Natural killer cell (primary cell): Measurements from ENCODE around the gene DEFB125. TPM values are rescaled to one million over a fixed set of nuclear protein-coding genes. Genes with fewer than 3 reads are reported as not detected.

Experiments used
- ATAC-seq, 3 donors: fragments of 150-1000 bp in 2 of 3; fragments of 200-7000 bp in 1 of 3; cut with Tn5 transposase; 1 replicate in 1 of 3; 2 replicates in 2 of 3; pipeline ENCODE4 v1.10.0; 2021; ENCODE audit warnings: mild to moderate bottlenecking in 2 of 3, moderate library complexity in 2 of 3
- DNase-seq, 2 donors: peaks; one replicate each; pipeline versions ENCODE4 v3.0.0 to v3.0.0-alpha.2; 2013 to 2021; ENCODE audit warnings: mixed read lengths in 1 of 2
- H3K27ac ChIP-seq: one replicate; pipeline ENCODE4 v1.5.1; 2013; ENCODE audit warnings: mild to moderate bottlenecking, low read length
- H3K27me3 ChIP-seq: one replicate; pipeline ENCODE4 v1.6.1; 2013; ENCODE audit warnings: low read length; ENCODE audit not compliant: control insufficient read depth, insufficient read depth
- H3K36me3 ChIP-seq: one replicate; pipeline ENCODE4 v1.6.1; 2013; ENCODE audit warnings: low read length; ENCODE audit not compliant: control insufficient read depth, insufficient read depth
- H3K4me1 ChIP-seq: one replicate; pipeline ENCODE4 v1.6.1; 2013; ENCODE audit warnings: low read length; ENCODE audit not compliant: control insufficient read depth, insufficient read depth
- H3K4me3 ChIP-seq: one replicate; pipeline ENCODE4 v1.5.1; 2013; ENCODE audit warnings: low read length
- H3K9me3 ChIP-seq: one replicate; pipeline ENCODE4 v1.6.1; 2013; ENCODE audit warnings: low read length; ENCODE audit not compliant: control insufficient read depth, insufficient read depth
- H3K27ac Mint-ChIP-seq, 2 donors: one replicate each; pipeline ENCODE4 v1.8.0; 2022; ENCODE audit warnings: mild to moderate bottlenecking in 2 of 2, mixed read lengths in 2 of 2, moderate library complexity in 1 of 2
- H3K27me3 Mint-ChIP-seq, 2 donors: one replicate each; pipeline ENCODE4 v1.8.0; 2022; ENCODE audit warnings: low read depth in 2 of 2, mixed read lengths in 2 of 2
- H3K36me3 Mint-ChIP-seq: one replicate; pipeline ENCODE4 v1.8.0; 2022; ENCODE audit warnings: mixed read lengths
- H3K4me1 Mint-ChIP-seq, 2 donors: one replicate each; pipeline ENCODE4 v1.8.0; 2022; ENCODE audit warnings: mixed read lengths in 2 of 2
- H3K4me3 Mint-ChIP-seq: one replicate; pipeline ENCODE4 v1.8.0; 2022; ENCODE audit warnings: mild to moderate bottlenecking, moderate library complexity, mixed read lengths
- H3K9me3 Mint-ChIP-seq, 2 donors: one replicate each; pipeline ENCODE4 v1.8.0; 2022; ENCODE audit warnings: mixed read lengths in 2 of 2
- WGBS: methylation state at CpG from one replicate; pipeline ENCODE4 v1.1.7; 2013; ENCODE audit warnings: missing lambda C conversion rate; ENCODE audit not compliant: insufficient coverage; 5-methylcytosine and 5-hydroxymethylcytosine counted together
- intact Hi-C: fragments of 100-400 bp; cut with micrococcal nuclease; formaldehyde crosslinking; loops from one replicate; pipeline ENCODE4 v1.14.2; 2022
- total RNA-seq, 4 donors: library from RNA; stranded (reverse); fragments of 120-200 nt in 1 of 4; gene quantifications; one replicate each; pipeline versions ENCODE4 v1.2.3 to v1.2.4, GENCODE V29; 2013 to 2022
- TF ChIP-seq, protein P1 (sequence below): fragments of 200-600 bp; IDR thresholded peaks from one replicate; pipeline ENCODE4 v1.8.0; 2022; ENCODE audit warnings: antibody characterized with exemption

Gene DEFB125, protein sequence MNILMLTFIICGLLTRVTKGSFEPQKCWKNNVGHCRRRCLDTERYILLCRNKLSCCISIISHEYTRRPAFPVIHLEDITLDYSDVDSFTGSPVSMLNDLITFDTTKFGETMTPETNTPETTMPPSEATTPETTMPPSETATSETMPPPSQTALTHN
- not detected for total RNA-seq
- not detected for total RNA-seq (2013)

DNA sequence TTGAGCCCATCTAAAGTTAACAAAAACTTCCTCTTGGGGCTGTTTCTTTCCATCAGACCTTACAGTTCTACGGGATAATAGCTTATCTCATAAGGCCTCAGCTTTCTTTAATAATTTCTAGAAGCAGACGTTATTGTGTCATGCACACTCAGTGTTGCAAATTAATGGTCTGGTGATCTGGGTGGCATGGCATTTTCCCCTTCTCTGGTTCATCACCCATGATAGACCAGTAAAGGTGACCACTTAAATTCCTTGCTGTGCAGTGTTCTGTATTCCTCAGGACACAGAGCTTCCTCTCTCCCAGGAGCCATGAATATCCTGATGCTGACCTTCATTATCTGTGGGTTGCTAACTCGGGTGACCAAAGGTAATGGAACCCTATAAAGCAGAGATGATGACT lies at the start of gene DEFB125:
DEFB125 (plus strand) TSS at position 272 of the 400 bp plus-strand sequence; CDS start at position 310, 38 bp downstream.
- no peaks in the 10 kb centered on the region for H3K4me1 Mint-ChIP-seq
- H3K4me3 Mint-ChIP-seq: no peak within 1 kb of the TSS
- peaks cover 0 to 4% of the 10 kb centered on the region in 2 donors for H3K9me3 Mint-ChIP-seq
- H3K27me3 ChIP-seq: peaks cover 11% of the 10 kb centered on the region
- H3K27me3 Mint-ChIP-seq: peaks cover 38 to 65% of the 10 kb centered on the region in 2 donors
- DNase-seq: no peak
- H3K4me1 ChIP-seq: no peaks in the 10 kb centered on the region
- no peak within 1 kb of the TSS for H3K27ac ChIP-seq
- no peaks in the 10 kb centered on the region for H3K36me3 Mint-ChIP-seq
- H3K4me3 ChIP-seq: no peak within 1 kb of the TSS
- H3K27ac Mint-ChIP-seq: no peak within 1 kb of the TSS
- intact Hi-C loops: no loop called here
- no peak for ATAC-seq
- H3K9me3 ChIP-seq: no peaks in the 10 kb centered on the region
- no peaks in the 10 kb centered on the region for H3K36me3 ChIP-seq
- TF ChIP-seq, protein P1, sequence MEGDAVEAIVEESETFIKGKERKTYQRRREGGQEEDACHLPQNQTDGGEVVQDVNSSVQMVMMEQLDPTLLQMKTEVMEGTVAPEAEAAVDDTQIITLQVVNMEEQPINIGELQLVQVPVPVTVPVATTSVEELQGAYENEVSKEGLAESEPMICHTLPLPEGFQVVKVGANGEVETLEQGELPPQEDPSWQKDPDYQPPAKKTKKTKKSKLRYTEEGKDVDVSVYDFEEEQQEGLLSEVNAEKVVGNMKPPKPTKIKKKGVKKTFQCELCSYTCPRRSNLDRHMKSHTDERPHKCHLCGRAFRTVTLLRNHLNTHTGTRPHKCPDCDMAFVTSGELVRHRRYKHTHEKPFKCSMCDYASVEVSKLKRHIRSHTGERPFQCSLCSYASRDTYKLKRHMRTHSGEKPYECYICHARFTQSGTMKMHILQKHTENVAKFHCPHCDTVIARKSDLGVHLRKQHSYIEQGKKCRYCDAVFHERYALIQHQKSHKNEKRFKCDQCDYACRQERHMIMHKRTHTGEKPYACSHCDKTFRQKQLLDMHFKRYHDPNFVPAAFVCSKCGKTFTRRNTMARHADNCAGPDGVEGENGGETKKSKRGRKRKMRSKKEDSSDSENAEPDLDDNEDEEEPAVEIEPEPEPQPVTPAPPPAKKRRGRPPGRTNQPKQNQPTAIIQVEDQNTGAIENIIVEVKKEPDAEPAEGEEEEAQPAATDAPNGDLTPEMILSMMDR: no peak
- 67% methylated on average over 3 of the region's 3 CpGs for WGBS

DNA sequence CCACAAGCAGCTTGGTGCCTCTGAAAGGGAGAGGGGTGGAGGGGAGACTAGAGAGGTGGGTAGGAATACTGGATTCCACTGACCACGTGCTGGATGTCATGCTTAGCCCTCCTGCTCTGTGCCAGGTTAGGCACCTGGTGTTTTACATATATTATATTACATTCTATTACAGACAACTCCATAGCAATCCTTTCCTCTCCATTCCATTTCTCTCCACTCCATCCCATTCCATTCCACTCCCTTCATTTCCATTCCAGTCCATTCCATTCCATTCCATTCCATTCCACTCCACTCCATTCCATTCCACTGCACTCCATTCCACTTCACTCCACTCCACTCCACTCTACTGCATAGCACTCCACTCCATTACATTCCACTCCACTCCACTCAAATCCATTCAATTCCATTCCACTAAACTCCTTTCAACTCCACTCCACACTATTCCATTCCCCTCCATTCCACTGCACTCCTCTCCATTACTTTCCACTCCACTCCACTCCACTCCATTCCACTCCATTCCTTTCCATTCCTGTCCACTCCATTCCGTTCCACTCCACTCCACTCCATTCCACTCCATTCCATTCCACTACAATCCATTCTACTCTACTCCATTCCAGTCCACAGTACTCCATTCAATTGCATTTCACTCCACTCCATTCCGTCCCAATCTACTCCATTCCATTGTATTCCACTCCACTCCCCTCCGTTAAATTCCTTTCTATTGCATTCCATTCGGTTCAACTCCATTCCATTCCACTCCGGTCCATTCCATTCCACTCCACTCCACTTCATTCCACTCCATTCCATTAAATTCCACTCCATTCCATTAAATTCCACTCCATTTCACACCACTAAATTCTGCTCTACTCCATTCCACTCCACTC lies 27.2 kb upstream of the DEFB125 start:
- Histone ChIP-seq H3K4me3 (no peak overlapping the region), H3K9me3 (peaks cover 30% of the 10 kb centered on the region), H3K27me3 (no peaks in the 10 kb centered on the region), H3K27ac (no peak overlapping the region), H3K4me1 (no peaks in the 10 kb centered on the region), H3K36me3 (no peaks in the 10 kb centered on the region)
- no peak for DNase-seq
- ATAC-seq: no peak
- TF ChIP-seq, protein P1: no peak
- H3K4me3 Mint-ChIP-seq: no peak overlapping the region
- no peak overlapping the region for H3K27ac Mint-ChIP-seq
- no peaks in the 10 kb centered on the region for H3K27me3 Mint-ChIP-seq
- H3K4me1 Mint-ChIP-seq: no peaks in the 10 kb centered on the region
- intact Hi-C loops: no loop called here
- no peaks in the 10 kb centered on the region for H3K36me3 Mint-ChIP-seq
- no peaks in the 10 kb centered on the region for H3K9me3 Mint-ChIP-seq
- WGBS: 77% methylated on average over 5 of the region's 6 CpGs

DNA sequence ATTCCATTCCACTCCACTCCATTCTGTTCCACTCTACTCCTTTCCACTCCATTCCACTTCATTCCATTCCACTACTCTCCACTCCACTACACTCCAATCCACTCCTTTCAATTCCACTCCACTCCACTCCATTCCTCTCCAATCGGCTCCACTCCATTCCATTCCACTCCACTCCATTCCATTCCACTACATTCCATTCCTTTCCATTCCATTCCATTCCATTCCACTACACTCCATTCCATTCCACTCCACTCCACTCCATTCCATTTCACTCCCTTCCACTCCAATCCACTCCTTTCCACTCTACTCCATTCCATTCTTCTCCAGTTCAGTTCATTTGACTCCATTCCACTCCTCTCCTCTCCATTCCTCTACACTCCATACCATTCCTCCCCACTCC lies 26.2 kb upstream of the DEFB125 start:
- 96% methylated on average over 1 of the region's 1 CpG for WGBS
- Histone ChIP-seq H3K27ac (no peak overlapping the region), H3K9me3 (peaks cover 32% of the 10 kb centered on the region), H3K4me1 (no peaks in the 10 kb centered on the region), H3K4me3 (no peak overlapping the region), H3K27me3 (no peaks in the 10 kb centered on the region), H3K36me3 (no peaks in the 10 kb centered on the region)
- Mint-ChIP-seq H3K4me3 (no peak overlapping the region), H3K36me3 (no peaks in the 10 kb centered on the region), H3K4me1 (no peaks in the 10 kb centered on the region), H3K27me3 (no peaks in the 10 kb centered on the region), H3K9me3 (no peaks in the 10 kb centered on the region), H3K27ac (no peak overlapping the region)
- ATAC-seq (peak in 1 of 3 donors; percentile 30), DNase-seq (no peak)
- intact Hi-C loops: no loop called here
- TF ChIP-seq, protein P1: no peak
